ENCODE results near the gene AKNA.

Gene AKNA

DNA sequence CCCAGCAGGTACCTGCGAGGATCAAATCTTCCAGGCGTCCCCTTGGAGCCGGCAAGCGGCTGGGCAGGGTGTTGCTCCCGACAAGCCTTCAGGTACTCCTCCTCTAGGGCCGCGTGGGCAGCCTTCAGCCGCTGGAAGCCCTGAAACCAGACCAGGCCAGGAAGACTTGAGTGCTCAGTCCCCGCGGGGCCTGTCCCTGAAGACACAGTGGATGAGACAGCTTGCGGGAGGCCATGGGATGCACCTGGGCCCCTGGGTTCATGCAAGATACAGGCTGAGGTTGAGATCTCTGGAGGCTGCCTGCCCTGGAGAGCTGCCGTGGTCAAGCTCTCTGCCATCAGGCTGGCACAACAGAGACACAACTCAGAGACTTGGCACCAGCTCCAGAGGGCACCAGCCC, 25.4 kb downstream of the AKNA start:
- DNase-seq (ENCODE audit: low spot score), result no peak

DNA sequence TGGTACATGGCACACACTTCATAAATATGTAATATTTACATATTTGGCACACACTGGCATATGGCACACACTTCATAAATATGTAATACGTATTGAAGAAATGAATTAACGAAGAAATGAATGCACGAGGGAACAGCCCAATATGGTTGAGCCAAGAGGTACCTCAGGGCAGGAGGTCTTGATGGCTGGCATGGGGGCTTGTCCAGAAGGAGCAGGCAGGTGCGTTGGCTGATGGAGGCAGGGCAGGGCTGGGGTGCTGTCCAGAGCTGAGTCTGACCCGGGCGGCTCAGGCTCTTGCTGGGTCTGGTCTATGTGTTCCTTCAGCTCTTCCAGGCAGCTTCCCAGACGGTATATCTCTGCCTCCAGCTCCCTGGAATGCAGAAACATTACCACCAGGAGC, 26.2 kb downstream of the AKNA start:
- no peak for DNase-seq (ENCODE audit: low spot score)

DNA sequence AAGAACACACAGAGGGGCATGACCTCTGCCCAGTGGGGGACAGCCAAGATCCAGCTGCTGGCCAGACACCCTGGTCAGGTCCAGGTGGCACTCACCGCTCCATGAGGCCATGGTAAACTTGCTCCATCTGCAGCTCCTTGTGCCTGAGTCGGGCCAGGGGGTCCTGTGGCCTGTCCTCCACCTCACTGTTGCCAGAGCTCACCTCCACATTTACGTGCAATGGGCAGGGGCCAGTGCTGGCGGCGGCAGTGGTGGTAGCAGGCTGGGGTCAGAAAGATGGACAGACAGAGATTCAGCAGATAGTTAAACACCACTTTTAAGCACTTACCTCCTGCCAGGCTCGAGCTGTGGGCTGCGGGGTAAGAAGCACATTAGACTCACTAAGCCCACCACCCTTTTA, 28.0 kb downstream of the AKNA start:
- DNase-seq (ENCODE audit: low spot score), result no peak

DNA sequence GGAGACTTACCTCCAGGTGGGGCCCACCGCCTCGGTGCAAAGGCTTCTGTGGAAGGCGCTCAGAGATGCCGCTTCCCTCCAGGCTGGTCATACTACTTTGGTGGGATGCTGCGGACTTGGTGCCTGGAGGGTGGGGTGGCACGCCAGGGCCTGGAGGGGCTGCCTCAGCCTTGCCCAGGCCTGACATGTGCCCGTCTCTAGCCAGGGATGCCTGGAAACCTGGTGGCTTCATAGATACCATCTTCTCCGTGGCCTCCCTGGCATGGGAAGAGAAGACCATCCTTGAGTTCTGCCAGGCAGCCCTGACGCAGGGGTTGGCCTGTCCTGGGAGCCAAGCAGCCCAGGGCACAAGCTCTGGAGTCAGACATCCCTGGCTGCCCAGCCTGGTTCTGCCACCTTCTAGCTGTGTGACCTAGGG, 29.9 kb downstream of the AKNA start:
- DNase-seq (ENCODE audit: low spot score), result no peak

DNA sequence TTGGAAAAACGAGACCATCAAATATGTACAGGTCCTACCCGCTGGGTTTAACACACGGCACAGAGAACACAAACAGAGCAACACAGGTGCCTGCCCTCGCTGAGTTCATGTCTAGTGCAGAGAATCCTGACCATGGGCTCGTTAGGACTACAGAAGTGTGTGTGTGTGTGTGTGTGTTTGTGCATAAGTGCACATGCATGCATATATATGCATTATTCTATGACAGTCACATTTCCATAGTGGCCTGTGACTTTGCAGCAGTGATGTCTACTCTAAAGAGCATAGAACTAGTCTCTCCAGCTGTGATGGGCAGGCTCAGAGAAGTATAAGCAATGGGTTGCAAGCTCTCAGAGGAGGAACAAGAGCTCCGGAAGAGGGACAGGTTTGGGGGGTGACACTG, 30.4 kb downstream of the AKNA start:
- no peak for DNase-seq (ENCODE audit: low spot score)

DNA sequence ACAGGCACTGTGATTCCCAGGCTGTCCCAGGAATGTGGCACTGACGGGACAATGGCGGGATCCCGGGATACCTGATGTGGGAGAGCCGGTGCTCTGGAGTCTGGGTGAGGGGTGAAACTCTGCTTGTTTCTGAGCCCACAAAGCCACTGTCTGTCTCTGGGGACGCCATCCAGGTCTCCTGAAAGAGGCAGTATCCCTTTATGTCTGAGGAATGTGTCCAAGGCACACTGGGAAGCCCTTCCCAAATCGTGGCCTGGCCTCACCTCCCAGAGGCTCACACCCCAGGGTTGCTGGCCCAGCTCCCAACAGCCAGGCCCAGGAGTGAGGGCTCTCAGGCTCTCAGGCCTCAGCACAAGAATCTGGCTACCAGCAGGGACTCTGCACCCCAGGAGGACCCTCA, 31.0 kb downstream of the AKNA start:
- no peak for DNase-seq (ENCODE audit: low spot score)

DNA sequence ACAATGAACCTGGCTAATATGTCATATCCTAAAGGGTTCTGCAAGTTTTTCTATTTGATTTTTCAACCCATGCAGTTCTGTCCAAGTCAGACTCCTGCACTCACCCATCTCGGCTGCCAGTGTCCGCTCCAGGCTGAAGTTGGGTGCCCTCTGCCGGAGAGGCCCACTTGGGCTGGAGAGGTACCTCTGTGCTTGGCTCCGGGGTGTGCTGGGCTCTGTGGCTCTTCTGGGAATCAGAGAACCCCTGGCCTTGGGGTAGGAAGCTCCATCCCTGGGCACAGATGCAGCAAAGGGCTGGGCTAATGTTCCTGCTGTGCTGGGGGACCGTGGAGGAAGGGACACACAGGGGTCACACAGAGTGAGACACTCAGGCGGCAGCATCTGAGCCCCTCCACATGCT, 32.0 kb downstream of the AKNA start:
- no peak for DNase-seq (ENCODE audit: low spot score)

DNA sequence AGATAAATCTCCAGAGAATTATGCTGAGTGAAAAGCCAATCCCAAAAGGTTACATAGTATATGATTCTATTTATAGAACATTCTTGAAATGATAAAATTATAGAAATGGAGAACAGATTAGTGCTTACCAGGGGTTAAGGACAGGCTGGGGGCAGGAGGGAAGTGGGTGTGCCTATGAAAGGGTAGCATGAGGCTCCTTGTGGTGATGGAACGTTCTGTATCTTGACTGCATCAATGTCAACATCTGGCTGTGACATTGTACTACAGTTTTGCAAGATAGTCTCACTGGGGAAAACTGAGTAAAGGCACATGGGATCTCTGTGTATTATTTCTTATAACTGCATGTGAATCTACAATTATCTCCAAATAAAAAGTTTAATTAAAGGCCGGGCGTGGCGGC, 35.9 kb downstream of the AKNA start:
- DNase-seq (ENCODE audit: low spot score), result no peak

DNA sequence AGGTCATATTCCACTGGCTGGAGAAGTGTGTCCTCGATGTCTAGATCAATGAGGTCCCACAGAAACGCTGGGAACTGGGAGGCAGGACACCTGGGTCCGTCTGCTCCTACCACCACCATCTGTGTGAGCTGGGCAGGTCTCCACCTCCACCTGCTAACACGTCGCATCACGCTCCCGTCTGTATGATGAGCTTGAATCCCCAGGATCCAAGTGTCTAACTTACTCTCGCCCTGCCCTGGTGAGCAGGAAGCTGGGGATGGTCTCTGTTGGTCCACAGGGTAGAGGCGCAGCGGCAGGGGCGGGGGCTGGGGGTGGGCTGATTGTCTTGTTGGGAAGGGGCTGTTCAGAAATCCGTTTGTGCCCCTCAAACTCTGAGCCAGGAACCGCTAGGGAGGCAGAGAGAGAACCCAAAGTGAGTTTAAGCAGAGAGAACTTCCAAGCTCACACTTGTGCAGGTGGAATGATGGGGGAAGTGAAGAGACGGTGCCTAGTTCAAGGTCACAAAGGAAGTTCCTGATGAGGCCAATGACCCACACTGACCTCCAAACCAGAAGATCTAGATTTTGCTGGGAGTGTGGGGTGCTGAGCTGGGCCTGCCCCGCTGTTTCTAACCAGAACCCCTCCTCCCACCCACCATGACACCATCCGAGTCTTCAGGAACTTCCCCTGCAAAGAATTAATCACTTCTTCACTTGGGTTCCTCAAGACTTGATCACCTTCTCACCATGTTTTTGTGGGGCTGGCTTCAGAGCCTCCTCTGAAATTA, 37.0 kb downstream of the AKNA start:
- no peak for DNase-seq (ENCODE audit: low spot score)

DNA sequence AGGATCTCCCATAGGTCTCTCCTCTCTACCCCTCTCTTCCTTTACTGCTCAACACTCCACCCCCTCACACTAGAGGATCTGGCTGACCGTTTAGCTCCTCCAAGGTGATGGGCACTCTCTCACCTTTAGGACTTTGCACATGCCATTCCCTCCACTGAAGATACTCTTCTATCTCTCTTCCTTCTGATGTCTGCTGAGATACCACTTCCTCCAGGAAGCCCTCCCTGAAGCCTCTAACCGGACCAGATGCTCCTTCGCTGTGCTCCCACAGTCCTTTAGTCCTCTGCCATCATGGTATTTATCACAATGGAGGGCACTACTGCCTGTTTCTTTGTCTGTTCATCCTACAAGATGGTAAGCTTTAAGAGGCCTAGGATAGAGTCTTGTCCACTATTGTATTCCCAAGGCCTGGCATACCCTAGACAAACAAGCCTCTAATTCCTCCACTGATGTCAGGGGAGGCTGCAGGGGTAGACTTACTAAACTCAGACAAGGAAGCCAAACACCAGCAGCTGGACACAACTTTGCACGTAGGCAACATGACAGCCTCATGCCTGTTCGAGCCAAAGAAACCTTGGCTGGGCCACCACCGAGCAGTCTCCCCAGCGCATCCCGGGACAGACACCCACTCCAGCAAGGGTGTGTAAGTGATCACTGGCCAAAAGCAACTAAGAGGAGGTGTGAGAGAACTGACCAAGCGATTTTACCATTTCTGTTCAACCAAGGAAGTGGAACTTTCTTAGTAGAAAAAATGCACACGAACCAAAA, 37.9 kb downstream of the AKNA start:
- DNase-seq (ENCODE audit: low spot score), result no peak

DNA sequence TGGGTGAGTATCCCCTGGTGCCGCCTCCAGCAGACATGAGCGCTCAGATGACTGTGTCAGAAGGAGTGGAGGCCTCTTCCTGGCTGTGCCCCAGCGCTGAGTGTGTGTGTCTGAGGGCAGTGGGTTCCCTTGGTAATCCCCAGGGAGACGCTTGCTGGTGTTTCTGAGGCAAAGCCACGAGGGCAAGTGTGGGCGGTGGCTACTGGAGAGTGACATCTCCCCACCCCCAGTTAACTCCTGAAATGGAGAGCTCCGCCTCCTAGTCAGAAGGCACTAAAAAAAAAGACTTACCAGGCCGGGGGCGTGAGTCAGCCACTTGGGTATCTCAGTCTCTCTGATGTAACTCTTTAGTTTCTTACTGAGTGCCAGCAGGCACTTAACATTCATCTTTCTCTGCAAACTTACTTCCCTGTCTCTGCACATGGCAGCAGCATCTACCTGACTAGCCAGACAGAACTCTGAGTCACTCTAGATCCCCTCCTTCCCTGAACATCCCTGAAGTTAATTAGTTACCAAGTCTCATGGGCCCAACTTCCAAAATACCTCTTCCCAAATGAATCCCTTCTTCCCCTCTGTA, 38.8 kb downstream of the AKNA start:
- peak; percentile 94 for DNase-seq (ENCODE audit: low spot score)

DNA sequence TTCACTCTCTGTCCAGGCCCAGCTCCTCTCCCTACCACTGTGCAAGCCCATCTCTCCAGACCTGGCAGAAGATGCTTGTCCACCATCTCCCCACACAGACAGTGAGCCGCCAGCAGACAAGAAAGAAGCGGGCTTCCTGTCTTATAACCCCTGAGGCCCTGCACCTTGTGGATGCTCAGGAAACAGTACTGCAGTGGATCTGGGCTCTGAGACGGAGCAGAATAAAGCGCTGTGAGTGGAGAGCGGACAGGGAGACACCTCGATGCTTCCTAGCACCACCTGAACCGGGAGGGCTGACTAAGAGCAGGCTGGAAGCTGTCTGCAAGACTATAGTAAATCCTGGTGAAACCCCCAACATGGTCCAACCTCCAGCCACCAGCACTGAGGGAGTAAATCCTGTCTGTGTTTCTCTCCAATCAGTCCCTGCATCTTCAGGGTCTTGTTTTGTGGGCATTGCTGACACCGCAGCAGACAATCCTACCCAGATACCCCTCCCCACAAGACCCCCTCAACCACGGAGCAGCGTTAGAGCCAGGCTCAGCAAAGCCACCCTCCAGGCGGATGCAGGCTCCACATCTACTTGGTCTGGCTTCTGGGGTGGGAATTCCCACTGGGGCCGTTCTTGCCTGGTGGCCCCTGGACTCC, 39.4 kb downstream of the AKNA start:
- no peak for DNase-seq (ENCODE audit: low spot score)

DNA sequence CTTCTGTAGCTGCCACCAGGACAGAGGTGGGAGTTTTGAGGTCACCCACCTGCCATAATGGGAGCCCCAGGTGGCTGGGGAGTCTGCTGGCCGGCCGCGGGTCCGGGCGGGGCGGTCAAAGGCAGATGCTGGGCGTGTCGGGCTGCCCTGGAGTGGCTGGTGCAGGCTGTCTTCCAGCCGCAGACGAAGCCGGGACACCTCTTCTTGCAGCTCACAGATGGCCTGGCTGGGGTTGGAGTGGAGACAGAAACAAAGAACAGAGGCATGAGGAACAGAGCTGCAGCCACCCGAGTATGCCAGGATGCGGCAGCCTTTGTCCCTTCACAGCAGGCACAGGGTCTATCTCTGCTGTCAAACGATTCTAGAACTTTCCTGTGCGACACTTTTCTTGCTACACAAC, 40.1 kb downstream of the AKNA start:
- DNase-seq (ENCODE audit: low spot score), result no peak

DNA sequence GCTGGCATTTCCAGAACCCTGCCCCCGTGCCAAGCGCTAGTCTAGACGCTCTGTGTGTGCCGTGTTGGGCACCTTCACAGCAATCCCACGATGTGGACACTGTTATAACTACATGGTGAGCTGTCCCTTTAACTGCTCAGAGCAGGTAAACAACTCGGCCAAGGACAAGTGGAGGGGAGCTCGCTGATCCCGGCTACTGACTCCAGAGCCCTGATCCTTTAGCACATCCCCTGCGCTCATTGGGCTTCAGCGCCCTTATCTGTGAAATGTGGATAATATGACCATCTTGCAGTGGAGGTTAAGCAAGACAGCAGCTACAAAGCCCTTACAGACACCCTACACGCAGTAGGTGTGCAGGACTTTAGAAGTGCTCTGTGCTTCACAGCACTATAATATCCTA, 41.6 kb downstream of the AKNA start:
- DNase-seq (ENCODE audit: low spot score), result no peak

DNA sequence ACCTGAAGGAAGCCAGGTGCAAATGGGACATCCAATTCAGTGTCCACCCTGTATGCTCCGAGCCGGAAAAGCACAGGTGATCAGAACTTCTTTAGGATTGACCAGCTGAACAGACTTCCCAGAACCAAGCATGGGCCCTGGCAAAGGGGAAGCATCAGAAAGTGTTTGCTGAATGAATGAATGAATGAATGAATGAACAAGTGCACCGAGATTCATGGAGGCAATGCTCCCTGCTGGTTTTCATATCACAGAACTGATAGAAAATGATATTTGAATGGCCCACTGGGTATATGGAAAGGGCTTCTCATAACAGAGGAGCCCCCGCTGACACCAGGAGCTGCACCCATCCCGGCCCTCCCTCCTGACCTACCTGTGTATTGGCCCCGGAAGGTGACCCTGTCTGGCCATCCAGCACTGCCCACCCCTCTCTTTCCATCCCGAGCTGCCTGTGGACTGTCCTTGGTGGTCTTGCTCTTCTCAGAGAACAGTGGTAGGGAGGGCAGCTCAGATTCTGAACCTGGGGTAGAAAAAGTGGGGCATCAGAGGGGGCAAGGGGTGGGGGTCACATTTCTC, 42.2 kb downstream of the AKNA start:
- no peak for DNase-seq (ENCODE audit: low spot score)

DNA sequence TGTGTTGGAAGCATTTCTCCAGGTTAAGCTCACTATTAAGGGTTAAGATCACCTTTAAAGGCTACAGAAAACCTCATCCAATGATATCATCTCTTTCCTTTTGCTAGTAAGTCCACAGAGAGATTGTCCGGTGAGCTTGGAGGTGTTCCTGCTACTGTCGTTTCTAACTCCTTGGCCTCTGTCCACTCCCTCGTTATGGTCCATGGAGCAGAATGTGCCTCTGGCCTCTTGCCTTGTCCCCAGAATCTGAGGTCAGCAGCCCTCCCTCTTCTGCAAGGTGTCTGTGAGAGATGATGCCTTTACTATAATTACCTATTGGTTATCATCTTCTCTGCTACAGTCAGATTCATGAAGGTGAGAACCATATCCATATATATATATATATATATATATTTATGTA, 43.1 kb downstream of the AKNA start:
- DNase-seq (ENCODE audit: low spot score), result no peak

DNA sequence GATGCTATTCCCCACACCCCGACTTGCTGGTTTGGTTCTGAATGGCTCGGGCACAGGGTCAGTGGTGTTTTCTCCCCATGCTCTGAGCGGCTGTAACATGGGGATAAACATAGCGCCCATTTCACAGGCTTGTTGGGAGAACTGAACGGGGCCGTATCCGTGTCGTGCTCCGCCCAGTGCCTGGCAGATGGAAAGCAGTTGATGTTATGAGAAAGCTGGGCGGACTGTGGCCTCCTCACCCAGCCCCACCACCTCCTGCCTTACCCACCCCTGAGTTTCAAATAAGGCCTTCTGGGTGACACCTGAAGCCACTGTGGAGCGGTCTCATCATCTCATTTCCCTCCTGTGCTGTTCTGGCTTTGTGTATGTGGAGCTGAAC, 43.6 kb downstream of the AKNA start:
- no peak for DNase-seq (ENCODE audit: low spot score)

DNA sequence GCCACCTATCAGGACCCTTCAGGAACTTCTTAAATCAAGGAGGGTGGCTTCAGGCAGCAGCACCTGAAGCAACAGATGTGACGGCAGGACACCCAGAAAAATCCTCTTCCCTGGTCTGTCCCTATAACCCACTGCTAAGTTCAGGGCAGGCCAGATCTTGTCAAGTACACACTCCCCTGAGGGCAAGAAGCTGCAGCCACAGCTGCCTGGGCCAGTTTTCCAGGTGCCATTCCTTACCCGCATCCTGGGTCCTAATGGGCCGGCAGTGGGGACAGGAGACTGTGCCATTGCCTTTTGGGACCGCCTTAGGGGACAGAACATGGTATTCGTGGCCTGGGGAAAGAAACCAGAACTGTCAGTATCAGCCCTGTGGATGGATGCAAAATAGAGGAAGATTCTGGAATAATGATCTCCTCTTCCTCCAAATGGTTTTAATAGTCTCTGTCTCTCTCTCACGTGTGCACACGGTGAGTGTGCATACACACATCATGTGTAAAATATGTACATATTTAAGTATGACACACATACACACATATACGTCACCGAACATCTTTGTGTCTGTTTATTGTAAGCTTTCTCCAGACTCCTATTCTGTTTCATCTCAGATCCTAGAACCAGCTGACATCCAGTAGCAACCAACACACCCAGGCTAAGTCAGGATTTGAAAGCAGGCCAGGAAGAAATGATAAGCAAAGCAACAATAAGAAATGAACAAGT, 44.2 kb downstream of the AKNA start:
- no peak for DNase-seq (ENCODE audit: low spot score)

DNA sequence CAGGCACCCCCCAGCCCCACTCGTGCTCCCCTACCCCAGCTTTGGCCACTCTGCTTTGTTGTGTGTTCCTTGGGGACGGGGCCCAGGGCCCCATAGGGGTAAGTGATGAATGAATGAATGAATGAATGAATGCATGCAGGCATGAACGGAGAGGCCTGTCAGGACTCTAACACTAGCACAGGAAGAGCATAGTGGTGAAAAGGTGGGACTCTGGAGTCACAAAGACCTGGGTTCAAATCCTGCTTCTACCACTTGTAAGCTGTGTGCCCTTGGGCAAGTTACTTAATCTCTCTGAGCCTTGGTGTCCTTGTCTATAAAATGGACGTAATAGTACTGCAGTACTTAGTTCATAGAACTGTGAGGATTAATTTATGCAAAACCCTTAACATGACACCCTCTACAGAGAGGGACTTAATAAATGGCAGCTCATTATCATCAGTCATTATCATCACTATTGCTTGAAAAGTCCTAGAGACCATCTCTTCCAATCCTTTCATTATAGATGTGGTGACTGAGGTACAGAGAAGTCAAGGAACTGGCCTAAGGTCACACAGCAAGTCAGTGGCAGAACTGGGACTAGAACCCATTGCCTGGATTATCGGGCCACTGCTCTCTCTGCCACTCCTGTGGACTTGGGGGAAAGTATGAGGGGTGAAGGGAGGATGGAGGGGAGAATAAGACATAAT, 44.9 kb downstream of the AKNA start:
- no peak for DNase-seq (ENCODE audit: low spot score)

DNA sequence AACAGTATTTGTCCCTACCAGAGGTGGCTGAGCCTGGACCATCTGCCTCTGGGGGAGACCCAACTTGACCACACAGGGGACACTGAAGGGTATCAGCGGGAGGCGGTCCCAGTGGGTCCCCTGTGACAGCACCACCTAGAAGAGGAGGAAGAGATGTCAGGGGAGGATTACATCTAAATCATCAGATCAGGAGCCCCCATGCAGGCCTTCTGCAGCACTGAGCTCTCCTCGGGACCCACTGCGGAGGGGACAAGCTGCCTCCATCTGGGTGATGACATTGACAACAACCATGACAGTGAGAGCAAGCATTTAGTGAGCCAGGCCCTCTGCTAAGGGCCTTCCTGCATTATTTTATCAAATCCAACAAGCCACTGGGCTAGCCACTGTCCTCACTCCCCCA, 45.8 kb downstream of the AKNA start:
- no peak for DNase-seq (ENCODE audit: low spot score)

DNA sequence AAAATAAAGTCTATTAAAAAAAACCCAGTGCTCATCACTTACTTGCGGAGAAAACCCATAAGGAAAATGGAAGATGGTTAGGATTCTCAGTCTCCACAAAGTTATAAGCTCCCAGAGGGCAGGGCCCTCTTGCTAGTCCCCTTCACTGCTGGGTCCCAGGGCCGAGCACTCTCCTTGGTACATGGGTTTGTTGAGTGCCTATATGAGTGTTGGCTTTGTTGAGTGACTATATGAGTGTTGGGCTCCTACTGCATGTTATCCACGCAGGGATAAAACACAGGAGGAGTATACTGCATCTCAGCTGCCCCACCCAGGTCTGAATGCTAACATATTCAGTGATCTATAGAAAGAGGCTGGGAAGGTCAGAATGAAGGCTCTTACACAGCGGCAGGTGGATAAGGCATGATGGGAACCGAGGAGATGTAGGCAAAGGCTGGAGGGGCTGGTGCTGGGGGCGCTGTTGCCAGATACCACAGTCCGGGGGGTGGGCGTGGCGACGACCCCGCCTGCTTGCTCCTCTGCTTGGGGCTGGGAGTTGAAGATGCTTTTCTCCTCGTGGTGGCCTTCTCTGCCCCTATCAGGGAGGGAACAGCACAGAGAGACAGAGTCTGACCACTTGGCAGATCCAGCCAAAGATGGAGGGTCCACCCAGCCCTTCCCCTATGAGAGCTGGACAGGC, 46.5 kb downstream of the AKNA start:
- no peak for DNase-seq (ENCODE audit: low spot score)

Data from AG08395 (cell line).